ENCODE data around the gene MREG. TPM values are rescaled to one million over a fixed set of nuclear protein-coding genes. Genes with fewer than 3 reads are reported as not detected.
"Not testable (repeated sequence)": the region's sequence is repeated elsewhere in the genome, so short reads cannot be mapped to it uniquely, and the experiment has no call there.

MREG gene
- polyA plus RNA-seq, 3 donors: 16.0 to 20.1 (median 19.6) TPM

DNA sequence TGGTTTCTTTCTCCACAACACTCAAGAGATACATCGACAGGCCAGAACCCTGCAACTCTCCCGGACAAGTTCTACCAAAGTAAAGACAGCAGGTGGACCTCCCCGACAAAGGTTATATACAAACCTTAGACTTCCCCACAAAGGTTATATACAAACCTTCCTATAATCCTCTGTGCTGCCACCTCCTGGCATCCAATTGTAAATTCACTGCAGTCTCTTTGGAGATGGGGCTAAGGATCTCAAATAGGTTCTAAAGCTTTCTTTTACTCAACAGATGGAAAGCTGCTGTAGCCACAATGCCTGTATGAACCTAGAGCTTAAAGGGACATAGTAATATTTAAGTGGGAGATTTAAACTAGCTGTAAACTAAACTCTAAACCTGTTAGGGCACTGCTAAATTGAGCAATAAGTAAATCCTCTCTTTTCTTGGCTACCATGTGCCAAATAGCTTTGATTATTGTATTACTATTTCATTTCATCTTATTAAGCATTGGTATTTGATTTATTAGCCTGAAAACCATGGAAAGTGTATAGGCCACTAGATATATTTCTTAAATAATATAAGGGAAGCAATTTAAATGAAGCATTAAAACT is 9.8 kb upstream of the MREG start:
- DNase-seq (ENCODE audit: low read depth in 3 of 3, low spot score in 2 of 3): no peak

DNA sequence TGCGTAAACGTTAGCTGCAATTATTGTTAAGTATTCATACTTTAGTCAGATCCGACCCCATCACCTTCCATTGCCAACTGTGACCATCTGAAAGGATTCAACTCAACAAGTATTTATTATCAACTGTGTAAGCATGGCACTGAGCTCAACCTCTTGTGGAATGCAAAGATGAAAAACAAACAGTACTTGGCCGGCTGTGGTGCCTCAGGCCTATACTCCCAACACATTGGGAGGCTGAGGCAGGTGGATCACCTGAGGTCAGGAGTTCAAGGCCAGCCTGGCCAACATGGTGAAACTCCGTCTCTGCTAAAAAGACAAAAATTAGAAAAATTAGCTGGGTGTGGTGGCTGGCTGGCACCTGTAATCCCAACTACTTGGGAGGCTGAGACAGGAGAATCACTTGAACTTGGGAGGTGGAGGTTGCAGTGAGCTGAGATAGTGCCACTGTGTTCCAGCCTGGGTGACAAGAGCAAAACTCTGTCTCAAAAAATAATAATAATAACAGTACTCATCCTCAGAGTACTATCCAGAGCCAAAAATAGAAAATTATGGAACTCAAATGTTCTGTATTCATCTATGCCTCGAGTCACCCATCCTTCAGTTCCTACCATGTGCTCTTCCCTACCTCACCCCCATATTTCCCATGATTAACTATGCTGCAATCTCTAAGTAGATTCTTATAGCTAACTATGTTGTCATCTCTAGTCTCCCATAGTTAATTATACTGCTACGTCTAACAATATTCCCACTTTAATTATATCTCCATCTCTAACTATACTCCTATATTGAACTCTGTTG is 8.6 kb upstream of the MREG start:
- no peak for DNase-seq (ENCODE audit: low read depth in 3 of 3, low spot score in 2 of 3)

DNA sequence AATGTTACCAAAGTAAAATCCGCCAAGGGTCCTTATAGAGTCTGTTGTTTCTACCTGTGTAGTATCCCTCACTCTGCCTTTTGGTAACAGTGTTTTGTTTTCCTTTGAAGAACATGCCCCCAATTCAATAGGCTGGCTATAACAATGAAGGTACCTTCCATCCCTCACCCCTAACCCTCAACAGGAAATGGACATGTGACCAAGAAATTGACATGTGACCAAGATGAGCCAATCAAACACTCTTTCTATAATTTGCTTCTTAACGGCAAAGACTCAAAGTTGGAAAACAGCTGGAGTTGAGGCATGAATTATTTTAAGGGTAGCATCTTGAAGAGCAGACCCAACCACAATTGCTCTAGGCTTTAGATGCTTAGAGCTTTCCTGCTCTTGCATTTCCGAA is 5.4 kb upstream of the MREG start:
- DNase-seq (ENCODE audit: low read depth in 3 of 3, low spot score in 2 of 3): no peak

DNA sequence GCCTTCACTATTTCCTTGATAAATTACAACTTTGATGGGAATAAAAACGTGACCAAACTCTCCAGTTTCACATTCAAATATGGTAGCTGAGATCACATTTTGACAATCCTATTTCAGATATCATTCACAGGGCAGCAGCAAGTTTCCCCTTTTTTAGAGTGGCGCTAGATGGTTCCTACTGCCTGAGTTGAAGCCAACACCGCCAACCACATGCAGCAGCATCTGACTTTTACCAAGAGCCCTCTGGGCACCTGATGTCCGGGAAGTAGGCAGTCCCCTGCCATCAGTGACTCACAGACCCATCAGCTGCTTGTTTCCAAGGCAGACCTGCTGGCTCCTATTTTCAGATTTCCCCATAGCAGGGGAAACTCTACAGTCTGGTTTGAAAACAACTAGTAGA is 4.0 kb upstream of the MREG start:
- no peak for DNase-seq (ENCODE audit: low read depth in 3 of 3, low spot score in 2 of 3)

DNA sequence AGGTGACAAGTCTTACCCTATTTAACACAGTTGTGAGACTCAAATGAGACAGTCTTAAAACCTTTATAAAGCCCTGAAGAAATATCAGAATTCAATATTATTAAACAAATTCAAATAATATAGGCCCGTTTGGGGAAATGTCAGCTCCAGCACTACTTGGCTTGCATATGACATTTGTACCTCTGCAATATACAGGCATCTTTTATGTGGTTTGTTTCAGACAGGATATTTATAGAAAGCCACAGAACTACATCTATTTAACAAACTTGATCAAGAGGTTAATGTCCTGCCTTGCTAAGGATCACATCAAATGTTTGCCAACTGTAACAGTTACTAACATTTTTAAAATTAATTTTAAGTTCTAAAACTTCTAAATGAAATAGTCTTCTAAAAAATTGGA is 3.2 kb upstream of the MREG start:
- no peak for DNase-seq (ENCODE audit: low read depth in 3 of 3, low spot score in 2 of 3)

DNA sequence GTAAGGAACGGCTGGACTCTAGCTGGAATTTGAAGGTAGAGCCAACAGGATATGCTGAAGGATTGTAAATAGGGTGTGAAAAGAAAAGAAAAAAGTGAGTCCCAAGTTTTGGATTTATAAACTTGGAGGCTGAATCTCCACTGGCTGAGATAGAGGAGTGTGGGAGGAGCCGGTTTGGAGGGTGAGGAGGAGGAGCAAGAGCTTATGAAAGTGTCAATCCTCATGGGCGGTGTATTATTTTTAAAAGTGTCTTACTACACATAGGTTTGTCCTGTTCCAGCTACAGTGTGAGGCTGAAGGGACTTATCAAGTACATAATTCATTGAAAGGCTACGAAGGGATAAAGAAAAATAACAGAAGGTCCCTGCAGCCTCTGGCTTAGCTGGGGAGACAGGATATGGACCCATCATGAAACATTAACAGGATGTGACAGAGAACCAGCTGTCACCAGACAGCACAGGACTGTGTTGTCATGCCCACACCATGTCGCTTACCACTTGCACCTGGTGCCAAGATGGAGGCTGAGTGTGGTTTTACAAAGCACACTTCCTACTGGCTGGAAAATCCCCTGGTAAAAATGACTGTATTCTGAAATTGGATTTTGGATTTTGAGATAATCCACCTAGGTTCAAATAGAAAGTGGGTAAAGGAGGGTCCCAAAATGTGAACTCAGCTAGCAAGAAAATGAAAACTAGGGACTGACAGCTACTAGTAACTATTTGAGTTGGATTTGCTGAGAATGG is 2.5 kb upstream of the MREG start:
- no peak for DNase-seq (ENCODE audit: low read depth in 3 of 3, low spot score in 2 of 3)

DNA sequence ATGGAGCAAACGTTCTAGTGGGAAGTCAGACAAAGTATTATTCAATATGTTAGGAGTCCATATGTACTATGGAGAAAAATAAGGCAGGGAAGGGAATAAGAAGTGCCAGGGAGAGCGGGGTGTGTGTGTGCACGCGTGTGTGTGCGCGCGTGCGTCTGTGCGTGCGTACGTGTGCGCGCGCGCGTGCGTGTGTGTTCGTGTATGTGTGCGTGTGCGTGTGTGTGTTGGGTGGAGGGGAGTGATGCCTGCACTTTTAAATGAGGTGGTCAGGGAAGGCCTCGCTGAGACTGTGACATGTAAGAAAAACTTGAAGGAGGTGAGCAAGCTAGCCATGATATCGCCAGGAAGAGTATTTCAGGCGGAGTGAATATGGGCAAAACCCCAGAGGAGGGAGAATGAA is 1.6 kb upstream of the MREG start:
- DNase-seq (ENCODE audit: low read depth in 3 of 3, low spot score in 2 of 3): no peak

DNA sequence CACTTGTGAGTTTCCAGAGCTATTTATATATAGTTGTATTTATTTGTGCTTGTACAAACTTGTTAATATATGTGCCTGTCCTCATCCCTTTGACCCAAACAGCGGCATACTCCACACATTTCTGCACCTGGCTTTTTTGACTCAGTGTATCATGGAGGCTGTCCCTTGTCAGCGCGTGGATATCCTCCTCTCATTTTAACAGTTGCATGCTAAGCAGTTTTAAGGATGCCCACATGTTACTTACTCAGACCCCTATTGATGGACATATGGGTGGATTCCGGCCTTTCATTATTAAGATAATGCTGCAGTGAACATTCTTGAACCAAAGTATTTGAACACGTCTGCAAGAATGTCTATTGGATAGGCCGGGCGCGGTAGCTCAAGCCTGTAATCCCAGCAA is 655 bp upstream of the MREG start:
- no peak for DNase-seq (ENCODE audit: low read depth in 3 of 3, low spot score in 2 of 3)

DNA sequence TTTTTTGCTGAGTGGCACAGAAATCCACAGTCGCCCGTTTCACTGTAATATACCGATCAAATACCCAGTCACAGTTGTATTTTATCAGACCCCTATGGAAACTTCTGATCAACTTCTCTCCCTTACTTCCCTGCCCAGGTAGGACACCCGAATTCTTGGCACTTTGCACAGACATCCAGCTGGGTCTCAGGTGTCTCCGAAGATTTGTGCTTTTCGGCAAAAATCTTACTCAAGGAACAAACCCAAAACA is 596 bp downstream of the MREG start:
- DNase-seq (ENCODE audit: low read depth in 3 of 3, low spot score in 2 of 3): no peak

DNA sequence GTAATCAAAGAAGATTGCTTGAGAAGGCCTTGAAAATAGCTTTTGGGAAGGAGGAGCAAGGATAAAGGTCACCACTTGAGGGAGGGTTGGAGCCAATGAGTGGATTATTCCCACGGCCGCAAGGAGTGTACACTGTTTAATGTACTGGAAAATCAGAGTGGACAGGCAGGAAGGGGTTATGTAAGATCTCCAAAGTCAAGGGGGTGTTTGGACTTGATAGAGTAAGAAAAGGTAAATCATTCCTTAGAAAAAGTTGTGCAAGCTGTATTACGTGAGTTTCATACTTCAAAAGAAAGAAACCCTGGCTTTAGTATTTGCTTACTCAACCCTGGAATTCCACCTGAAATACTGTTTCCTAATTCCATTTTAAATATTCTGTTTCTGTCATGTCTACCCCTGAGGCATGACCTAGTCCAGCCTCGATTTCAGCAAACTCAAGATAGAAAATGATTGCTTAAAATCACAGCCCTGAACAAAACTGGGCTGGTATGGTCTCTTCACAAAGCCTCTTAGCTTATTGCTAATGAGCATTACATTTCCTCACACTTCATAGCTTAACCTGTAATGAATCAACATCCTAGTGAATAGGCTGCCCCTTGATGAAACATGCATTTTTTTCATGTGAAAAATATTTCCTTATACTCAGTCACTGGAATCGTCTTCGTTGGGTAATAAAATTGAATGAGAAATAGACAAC is 1.1 kb downstream of the MREG start:
- no peak for DNase-seq (ENCODE audit: low read depth in 3 of 3, low spot score in 2 of 3)

DNA sequence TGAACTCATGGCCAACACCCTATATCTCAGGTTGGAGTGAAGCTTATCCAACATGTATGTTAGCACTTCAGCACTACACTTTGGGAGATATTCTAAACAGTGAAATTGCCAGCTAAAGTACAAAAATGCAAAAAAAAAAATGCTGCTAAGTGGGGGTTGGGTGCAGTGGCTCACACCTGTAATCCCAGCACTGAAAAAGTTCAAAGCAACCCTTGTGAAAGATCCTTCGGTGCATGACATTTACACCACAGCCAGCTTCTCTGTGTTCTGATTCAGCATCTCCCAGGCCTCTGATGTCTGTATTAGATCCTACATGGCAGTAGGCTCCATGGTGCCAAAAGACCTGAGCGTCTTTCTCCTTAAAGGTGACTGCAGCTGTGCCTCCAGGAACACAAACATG is 4.1 kb downstream of the MREG start:
- not testable (repeated sequence) for DNase-seq (ENCODE audit: low read depth in 3 of 3, low spot score in 2 of 3)

DNA sequence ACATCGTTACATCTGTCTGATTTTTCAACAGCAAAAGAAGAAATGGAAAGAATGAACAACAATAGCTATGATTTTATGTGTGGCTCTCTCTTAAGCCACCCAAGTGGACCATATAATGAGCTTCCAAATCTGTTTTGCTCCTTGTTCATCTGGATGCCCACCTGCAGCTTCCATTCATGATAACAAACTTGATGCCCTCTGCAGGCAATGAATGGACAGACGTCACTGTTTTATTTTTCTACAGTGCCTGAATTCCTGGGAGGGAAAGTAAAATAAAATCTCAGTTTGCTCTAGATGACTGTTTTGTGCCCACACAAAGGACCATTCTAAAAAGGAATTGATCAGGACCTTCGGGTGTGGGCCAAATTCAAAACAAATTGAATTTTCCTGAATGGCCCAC is 5.0 kb downstream of the MREG start:
- no peak for DNase-seq (ENCODE audit: low read depth in 3 of 3, low spot score in 2 of 3)

DNA sequence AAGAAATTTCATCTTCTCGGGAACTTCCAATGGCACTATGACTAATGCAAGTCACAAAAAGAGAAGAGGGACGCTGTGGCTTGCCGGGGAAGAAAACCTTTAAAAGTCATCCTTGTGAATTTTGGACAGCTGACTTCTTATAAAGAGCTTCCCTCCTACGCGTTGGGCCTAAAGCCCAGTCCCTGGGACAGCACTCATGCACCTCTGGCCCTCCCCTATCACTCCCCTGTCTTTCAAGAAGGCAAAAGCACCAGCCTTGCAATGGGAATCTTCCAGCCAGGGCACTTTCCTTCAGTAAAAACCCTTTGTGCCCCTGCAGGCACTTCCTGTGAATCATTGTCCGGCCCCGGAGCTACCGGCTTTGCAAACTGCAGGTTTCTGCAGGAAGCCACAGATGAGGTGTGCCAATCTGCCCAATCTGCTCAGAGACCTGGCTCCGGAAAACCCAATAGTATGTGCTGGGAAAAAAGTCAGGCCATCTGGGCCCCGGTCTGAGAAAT is 7.1 kb downstream of the MREG start:
- no peak for DNase-seq (ENCODE audit: low read depth in 3 of 3, low spot score in 2 of 3)

DNA sequence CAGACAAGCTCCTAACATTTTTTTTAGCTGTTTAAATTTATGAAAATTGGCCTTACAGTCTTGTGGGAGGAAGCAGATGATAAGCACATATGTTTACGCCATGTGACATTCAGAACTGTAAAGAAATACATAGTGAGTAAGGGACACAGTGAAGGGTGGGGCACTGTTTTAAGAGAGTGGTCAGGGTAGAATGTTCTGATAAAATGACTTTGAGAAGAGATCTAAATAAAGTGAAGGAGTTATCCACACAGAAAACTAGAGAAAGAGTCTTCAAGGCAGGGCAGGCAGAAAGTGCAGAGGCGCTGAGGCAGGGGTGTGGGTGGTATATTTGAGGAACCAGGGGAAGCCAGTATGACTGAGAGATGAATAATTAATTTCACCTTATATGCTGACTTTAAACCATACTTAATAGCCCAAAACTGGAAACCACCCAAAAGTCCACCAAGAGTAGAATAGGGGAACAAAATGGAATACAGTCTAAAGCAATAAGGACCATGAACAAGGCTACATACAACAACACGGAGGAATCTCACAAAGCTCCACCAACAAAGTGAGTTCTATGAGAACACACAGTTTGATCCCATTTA is 8.6 kb downstream of the MREG start:
- no peak for DNase-seq (ENCODE audit: low read depth in 3 of 3, low spot score in 2 of 3)

DNA sequence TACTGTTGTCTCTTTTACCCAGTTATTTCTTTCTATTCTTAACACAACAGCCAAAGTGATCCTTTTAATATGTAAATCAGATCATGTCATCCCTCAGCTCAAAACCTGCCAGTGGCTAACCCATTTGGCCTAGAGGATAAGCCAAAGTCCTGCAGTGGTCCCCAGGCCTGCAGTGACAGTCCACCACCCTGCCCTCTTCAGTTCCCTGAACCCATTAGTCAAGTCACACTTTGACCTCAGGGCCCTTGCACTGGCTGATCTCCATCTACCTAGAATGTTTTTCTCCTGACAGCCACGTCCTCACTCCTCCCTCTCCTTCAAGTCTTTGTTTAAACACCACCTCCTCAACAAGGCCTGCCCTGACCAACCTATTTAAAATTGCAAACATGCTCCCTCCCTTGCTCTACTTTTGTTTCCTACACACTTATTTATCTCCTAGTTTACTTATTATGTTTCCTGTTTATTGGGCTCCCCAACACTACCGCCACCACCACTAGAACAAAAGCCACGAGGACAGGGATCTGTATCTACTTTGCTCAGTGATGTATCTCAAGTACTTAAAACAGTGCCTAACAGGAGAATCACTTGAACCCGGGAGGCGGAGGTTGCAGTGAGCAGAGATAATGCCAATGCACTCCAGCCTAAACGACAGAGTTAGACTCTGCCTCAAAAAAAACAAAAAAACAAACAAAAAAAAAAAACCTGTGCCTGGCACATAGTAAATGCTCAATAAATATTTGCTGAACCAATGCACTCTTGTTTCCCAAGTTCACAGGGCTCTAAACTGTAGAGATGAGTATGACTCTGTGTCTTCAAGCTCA is 9.3 kb downstream of the MREG start:
- no peak for DNase-seq (ENCODE audit: low read depth in 3 of 3, low spot score in 2 of 3)

DNA sequence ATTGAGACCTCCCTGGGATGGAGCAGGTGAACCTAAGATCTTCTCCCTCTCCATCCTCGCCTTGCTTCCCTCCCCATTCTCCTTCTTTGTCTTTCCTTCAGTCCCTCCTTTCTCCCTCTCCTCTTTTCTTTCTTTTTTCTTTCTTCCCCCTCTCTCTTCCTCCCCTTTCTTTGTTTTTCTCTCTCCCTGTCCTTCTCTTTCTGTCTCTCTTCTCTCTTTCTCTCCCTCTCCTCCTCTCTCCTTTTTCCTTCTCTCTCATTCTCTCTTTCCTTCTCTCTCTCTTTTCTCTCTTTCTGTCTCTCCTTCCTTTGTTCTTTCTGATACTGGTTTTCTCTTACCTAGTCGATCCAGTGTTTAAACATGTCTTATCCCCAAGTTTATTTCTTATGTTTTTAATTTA is 10.7 kb downstream of the MREG start:
- DNase-seq (ENCODE audit: low read depth in 3 of 3, low spot score in 2 of 3): no peak

DNA sequence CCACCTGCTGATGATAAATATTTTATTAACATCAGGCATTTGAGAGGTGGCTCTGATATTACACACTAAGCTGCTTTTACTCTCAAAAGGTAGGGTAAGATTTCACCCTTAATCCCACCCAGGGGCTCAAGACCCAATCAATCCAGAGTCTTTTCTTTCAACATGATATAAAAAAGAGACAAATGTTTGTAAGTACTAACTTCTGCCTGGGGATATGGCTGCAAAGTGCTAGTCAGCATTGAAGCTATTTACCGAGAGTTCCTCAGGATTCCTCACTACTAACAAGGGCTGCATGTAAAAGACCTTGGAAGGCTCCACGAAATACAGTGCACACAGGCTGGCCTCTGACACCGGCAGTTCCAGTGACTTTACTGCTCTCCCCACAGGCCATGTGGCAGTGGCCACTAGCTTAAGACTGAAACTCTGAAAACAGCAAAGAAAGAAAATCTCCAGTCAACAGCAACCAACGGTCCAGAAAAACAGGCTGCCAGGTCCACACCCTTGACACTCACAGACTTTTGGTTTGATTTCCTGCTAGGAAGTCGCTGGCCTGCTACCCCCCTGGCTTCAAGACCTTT is 11.2 kb downstream of the MREG start:
- no peak for DNase-seq (ENCODE audit: low read depth in 3 of 3, low spot score in 2 of 3)

DNA sequence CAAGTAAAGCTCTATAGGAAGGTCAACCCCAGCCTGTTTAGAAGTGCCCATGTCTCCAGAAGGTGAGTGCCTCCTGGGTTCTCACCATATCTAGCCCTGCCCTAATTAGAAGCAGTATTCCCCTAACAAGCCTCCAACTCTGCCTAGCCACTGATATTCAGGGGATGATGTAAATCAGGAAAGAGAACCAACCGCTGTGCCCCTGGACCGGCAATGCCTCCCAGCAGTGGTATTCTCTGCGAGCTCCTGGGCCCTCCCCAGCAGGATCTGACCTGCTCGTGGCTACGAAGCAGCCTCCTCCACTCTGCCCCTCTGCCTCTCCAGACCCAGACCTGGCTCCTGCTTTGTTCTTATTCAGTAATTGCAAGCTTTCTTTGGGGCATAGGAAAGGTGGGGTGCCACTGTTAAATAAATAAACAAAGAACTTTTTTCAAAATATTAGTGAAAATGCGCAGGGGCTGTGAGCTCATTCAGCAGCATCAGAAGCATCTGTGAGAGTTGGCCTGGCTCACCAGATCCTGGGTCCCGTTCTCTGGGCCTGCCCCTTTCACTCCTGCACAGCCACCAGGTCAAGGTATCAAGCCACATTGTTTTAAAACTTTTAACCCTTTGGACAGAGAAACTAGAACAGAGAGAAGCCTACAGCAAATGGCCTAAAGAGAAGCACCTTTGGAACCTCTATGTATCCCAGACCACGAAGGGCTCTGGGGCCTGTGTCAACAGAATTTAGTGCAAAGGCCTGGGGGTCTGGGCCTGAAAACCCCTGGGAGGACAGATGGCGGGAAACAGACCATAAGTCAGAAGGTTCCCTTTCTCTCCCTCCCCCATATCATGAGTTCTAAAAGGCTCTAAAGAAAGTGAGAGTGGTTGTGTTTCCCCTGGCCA is 11.9 kb downstream of the MREG start:
- DNase-seq (ENCODE audit: low read depth in 3 of 3, low spot score in 2 of 3): no peak

DNA sequence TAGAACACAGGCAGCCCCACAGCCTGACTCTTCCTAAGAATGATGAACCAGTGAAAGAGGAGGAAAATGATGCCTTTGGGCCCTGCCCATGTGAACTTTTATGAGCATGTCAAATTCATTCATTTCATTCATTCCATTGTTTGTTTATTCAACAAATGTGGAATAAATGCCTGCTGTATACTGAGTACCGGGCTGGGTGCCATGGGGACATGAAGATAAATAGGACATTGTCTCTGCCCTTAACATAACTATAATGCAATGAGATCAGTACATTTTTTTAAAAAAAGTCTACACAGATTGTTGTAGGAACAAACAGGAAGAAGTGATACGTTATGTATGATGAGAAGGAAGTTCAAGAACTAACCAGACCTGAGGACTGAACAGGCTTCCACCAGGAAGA is 14.7 kb downstream of the MREG start:
- no peak for DNase-seq (ENCODE audit: low read depth in 3 of 3, low spot score in 2 of 3)

All from right renal cortex interstitium (tissue), 3 donors.